A549 (cell line): ENCODE results near the gene TMA7B. TPM values are rescaled to one million over a fixed set of nuclear protein-coding genes. Genes with fewer than 3 reads are reported as not detected.

Experiments
- ATAC-seq, 2 experiments: fragments of 200-7000 bp in 1 of 2; fragments of >200 bp in 1 of 2; cut with Nextera tagmentation in 1 of 2; cut with Tn5 transposase in 1 of 2; 3 replicates each; pipeline versions ENCODE4 v1.8.0 to v1.9.1; 2018 to 2020; ENCODE audit warnings: mild to moderate bottlenecking in 1 of 2, moderate library complexity in 1 of 2
- CTCF ChIA-PET: fragments of 300-600 bp; sonication (Branson Sonifier 250); formaldehyde crosslinking; extraction: SDS; loops from one replicate; lab custom pipeline; 2021; ENCODE audit warnings: antibody characterized with exemption, inconsistent platforms; lab: Yijun Ruan, JAX
- POLR2A ChIA-PET: fragments of 350-600 bp; formaldehyde crosslinking; extraction: SDS; loops from one replicate; lab custom pipeline; 2021; ENCODE audit warnings: antibody characterized with exemption, inconsistent platforms; lab: Yijun Ruan, JAX
- DNase-seq, 2 experiments: peaks; one replicate each; pipeline versions ENCODE4 v3.0.0 to v3.0.0-alpha.2; 2011 to 2016; ENCODE audit warnings: low read depth in 1 of 2, low spot score in 1 of 2
- FAIRE-seq: peaks from 2 replicates; lab custom pipeline; 2011; peaks lifted over from hg19 to GRCh38; lab: Jason Lieb, UNC
- H3K27ac ChIP-seq, 2 experiments: fragments of >200 bp; sonication (Bioruptor Twin); formaldehyde crosslinking; 3 replicates each; pipeline ENCODE4 v1.5.1; 2016 to 2017
- H3K4me1 ChIP-seq: fragments of >200 bp; sonication (Bioruptor Twin); formaldehyde crosslinking; 3 replicates; pipeline ENCODE4 v1.6.1; 2016
- H3K4me2 ChIP-seq: fragments of >200 bp; sonication (Bioruptor Twin); formaldehyde crosslinking; 3 replicates; pipeline ENCODE4 v1.6.1; 2016
- H3K4me3 ChIP-seq: fragments of >200 bp; sonication (Bioruptor Twin); formaldehyde crosslinking; 3 replicates; pipeline ENCODE4 v1.5.1; 2016
- H3K9me3 ChIP-seq: fragments of >200 bp; sonication (Bioruptor Twin); formaldehyde crosslinking; 3 replicates; pipeline ENCODE4 v1.6.1; 2016
- CHD2 ChIP-seq: fragments of 150-350 bp; IDR thresholded peaks from 2 replicates; pipeline ENCODE4 v1.6.1; 2014; ENCODE audit warnings: low read length; ENCODE audit not compliant: partially characterized antibody
- CHD4 ChIP-seq: fragments of 200-600 bp; sonication (generic); IDR thresholded peaks from 2 replicates; pipeline ENCODE4 v1.6.1; 2016; ENCODE audit warnings: antibody characterized with exemption, mild to moderate bottlenecking, borderline replicate concordance
- CTCF ChIP-seq: fragments of >200 bp; sonication (Bioruptor Twin); formaldehyde crosslinking; IDR thresholded peaks from 3 replicates; pipeline ENCODE4 v1.5.1; 2016
- EHMT2 ChIP-seq: fragments of 200-600 bp; sonication (generic); IDR thresholded peaks from 2 replicates; pipeline ENCODE4 v1.6.1; 2016; ENCODE audit warnings: antibody characterized with exemption, low read depth, mild to moderate bottlenecking, moderate library complexity
- ELK1 ChIP-seq: fragments of 150-350 bp; IDR thresholded peaks from 2 replicates; pipeline ENCODE4 v1.6.1; 2014; ENCODE audit warnings: low read depth, mild to moderate bottlenecking, low read length
- FOSL2 ChIP-seq, 2 experiments: fragments of 450-650 bp in 1 of 2; fragments of >200 bp in 1 of 2; sonication (Bioruptor Twin) in 1 of 2; formaldehyde crosslinking; IDR thresholded peaks; 2 replicates each; pipeline versions ENCODE4 v1.5.0 to v1.6.1; 2016 to 2020; ENCODE audit warnings: mild to moderate bottlenecking in 1 of 2, moderate library complexity in 1 of 2
- HDAC2 ChIP-seq: fragments of 200-600 bp; sonication (generic); IDR thresholded peaks from 2 replicates; pipeline ENCODE4 v1.6.1; 2016
- HOXA7 ChIP-seq: fragments of 250-450 bp; sonication (Bioruptor Pico); IDR thresholded peaks from 2 replicates; pipeline ENCODE4 v1.5.0; 2020; ENCODE audit warnings: mild to moderate bottlenecking, moderate library complexity
- HOXB13 ChIP-seq: fragments of 250-450 bp; sonication (Bioruptor Pico); IDR thresholded peaks from 2 replicates; pipeline ENCODE4 v1.5.0; 2020; ENCODE audit warnings: low read depth, mild to moderate bottlenecking, moderate library complexity
- JUNB ChIP-seq: fragments of >200 bp; sonication (Bioruptor Twin); formaldehyde crosslinking; IDR thresholded peaks from 2 replicates; pipeline ENCODE4 v1.6.1; 2016
- PHF8 ChIP-seq: fragments of 200-600 bp; sonication (generic); IDR thresholded peaks from 2 replicates; pipeline ENCODE4 v1.6.1; 2016; ENCODE audit warnings: low read depth, mild to moderate bottlenecking, antibody characterized with exemption, moderate library complexity, borderline replicate concordance
- POLR2AphosphoS2 ChIP-seq: conservative IDR thresholded peaks from 2 replicates; pipeline ENCODE4 v1.6.1; 2012; ENCODE audit warnings: low read length, improper control_type of control experiment, inconsistent platforms
- RAD21 ChIP-seq, 2 experiments: fragments of >200 bp in 1 of 2; sonication (Bioruptor Twin) in 1 of 2; formaldehyde crosslinking in 1 of 2; IDR thresholded peaks in 1 of 2; conservative IDR thresholded peaks in 1 of 2; 2 replicates in 1 of 2; 3 replicates in 1 of 2; pipeline ENCODE4 v1.6.1; 2012 to 2018; ENCODE audit warnings: inconsistent platforms in 1 of 2
- RFX5 ChIP-seq: fragments of 450-650 bp; IDR thresholded peaks from 2 replicates; pipeline ENCODE4 v1.7.1; 2014; ENCODE audit warnings: antibody characterized with exemption, mild to moderate bottlenecking, moderate library complexity
- RNF2 ChIP-seq: fragments of 200-600 bp; sonication (generic); IDR thresholded peaks from 2 replicates; pipeline ENCODE4 v1.6.1; 2016; ENCODE audit warnings: low read depth, mild to moderate bottlenecking, antibody characterized with exemption, moderate library complexity, borderline replicate concordance
- ZNF302 ChIP-seq: fragments of 250-450 bp; sonication (Bioruptor Pico); IDR thresholded peaks from 2 replicates; pipeline ENCODE4 v1.9.0; 2021; ENCODE audit warnings: inconsistent platforms, mild to moderate bottlenecking, moderate library complexity
- WGBS: methylation state at CpG from one replicate; pipeline ENCODE4 v1.1.6; 2017; ENCODE audit errors: missing lambda C conversion rate; 5-methylcytosine and 5-hydroxymethylcytosine counted together
- polyA plus RNA-seq, 4 experiments: library from polyadenylated mRNA; depleted of rRNA in 3 of 4; stranded (reverse); fragments of >200 nt; fragmentation: RNase III in 1 of 4; extraction: RNeasy Plus Mini Kit Qiagen cat#74134 plus additional on column Dnase treatment in 1 of 4; gene quantifications; 2 replicates in 3 of 4; 3 replicates in 1 of 4; pipeline ENCODE4 v1.2.3, GENCODE V29; 2011 to 2017
- TF ChIP-seq, protein P1 (sequence below): fragments of 250-450 bp; sonication (Bioruptor Pico); IDR thresholded peaks from 2 replicates; pipeline ENCODE4 v1.5.0; 2020; ENCODE audit warnings: low read depth, mild to moderate bottlenecking, moderate library complexity
- TF ChIP-seq, protein P2 (sequence below): fragments of 200-600 bp; sonication (generic); IDR thresholded peaks from 2 replicates; pipeline ENCODE4 v1.6.1; 2016; ENCODE audit warnings: antibody characterized with exemption, mild to moderate bottlenecking, moderate library complexity

Gene TMA7B
- polyA plus RNA-seq, 2 of the 4 experiments (the other 2 are of a cell fraction): not detected

DNA sequence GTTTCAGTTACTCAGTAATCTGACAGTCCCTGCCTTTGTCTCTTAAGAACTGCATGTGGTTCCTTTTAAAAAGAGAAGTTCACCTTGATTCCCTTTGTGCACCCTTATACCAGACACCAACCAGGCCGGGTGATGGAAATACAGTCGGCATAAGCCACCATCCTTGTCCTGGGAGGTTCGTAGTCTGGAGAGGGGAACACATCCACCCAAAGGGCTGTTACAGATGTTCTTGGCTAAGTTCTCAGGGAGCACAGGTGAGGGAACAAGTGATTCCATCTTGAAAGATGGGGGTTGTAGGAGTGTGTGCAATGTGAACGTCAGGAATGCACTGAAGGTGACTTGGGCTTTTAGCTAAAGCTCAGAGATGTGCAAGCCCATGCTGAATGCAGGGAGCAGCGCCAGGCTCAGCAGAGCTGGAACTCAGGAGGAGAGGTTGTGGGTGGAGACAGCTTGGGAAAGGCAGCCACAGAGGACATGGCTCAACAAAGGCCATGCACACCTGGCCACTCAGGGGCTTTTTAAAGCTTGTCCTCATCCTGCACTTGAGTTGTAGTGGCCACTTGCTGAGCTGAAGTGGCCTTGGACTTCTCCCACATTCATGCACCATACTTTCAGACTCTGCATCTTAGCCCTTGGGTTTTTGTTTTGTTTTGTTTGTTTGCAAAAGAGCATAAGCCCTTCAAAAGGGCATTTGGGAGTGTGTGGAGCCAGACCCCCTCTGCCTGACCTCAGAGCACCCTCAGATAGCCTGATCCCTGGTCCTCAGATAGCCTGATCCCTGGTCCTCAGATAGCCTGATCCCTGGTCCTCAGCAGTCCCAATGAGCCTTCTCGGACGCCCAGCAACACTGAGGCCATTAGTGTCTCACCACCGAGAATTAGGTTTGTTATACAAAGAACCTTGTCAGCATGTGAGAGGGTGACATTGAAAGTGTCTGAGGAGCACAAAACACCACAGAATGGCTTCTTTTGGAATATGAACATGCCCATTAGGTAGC, 12.7 kb upstream of the TMA7B start:
- TF ChIP-seq, protein P1, sequence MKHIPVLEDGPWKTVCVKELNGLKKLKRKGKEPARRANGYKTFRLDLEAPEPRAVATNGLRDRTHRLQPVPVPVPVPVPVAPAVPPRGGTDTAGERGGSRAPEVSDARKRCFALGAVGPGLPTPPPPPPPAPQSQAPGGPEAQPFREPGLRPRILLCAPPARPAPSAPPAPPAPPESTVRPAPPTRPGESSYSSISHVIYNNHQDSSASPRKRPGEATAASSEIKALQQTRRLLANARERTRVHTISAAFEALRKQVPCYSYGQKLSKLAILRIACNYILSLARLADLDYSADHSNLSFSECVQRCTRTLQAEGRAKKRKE: no peak
- TF ChIP-seq CHD4 (no peak), HDAC2 (no peak), PHF8 (no peak), RAD21 (conservative IDR thresholded peaks at IDR 0.05 in 1 of 2, IDR thresholded peaks at IDR 0.05 in 1 of 2) (no peak), JUNB (no peak), EHMT2 (no peak), RNF2 (no peak), HOXA7 (CRISPR knock-in tag) (no peak), ELK1 (no peak), POLR2AphosphoS2 (no peak), RFX5 (no peak), CTCF (no peak), ZNF302 (CRISPR knock-in tag) (no peak), HOXB13 (CRISPR knock-in tag) (no peak), FOSL2 (IDR thresholded peaks at IDR 0.05) (no peak), FOSL2 (CRISPR knock-in tag; IDR thresholded peaks at IDR 0.05) (no peak), CHD2 (no peak)
- TF ChIP-seq, protein P2, sequence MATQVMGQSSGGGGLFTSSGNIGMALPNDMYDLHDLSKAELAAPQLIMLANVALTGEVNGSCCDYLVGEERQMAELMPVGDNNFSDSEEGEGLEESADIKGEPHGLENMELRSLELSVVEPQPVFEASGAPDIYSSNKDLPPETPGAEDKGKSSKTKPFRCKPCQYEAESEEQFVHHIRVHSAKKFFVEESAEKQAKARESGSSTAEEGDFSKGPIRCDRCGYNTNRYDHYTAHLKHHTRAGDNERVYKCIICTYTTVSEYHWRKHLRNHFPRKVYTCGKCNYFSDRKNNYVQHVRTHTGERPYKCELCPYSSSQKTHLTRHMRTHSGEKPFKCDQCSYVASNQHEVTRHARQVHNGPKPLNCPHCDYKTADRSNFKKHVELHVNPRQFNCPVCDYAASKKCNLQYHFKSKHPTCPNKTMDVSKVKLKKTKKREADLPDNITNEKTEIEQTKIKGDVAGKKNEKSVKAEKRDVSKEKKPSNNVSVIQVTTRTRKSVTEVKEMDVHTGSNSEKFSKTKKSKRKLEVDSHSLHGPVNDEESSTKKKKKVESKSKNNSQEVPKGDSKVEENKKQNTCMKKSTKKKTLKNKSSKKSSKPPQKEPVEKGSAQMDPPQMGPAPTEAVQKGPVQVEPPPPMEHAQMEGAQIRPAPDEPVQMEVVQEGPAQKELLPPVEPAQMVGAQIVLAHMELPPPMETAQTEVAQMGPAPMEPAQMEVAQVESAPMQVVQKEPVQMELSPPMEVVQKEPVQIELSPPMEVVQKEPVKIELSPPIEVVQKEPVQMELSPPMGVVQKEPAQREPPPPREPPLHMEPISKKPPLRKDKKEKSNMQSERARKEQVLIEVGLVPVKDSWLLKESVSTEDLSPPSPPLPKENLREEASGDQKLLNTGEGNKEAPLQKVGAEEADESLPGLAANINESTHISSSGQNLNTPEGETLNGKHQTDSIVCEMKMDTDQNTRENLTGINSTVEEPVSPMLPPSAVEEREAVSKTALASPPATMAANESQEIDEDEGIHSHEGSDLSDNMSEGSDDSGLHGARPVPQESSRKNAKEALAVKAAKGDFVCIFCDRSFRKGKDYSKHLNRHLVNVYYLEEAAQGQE: no peak
- H3K4me1 ChIP-seq: no peaks in the 10 kb centered on the region
- no peak overlapping the region for H3K4me3 ChIP-seq
- ChIA-PET CTCF (interaction anchor here (1.0 kb wide), 1 partner anchor 22 kb away, joined by 4 read pairs; no protein-coding TSS in a partner anchor), POLR2A (no interaction called here)
- H3K4me2 ChIP-seq: no peak overlapping the region
- H3K9me3 ChIP-seq: no peaks in the 10 kb centered on the region
- H3K27ac ChIP-seq: no peak overlapping the region
- no peak for DNase-seq
- FAIRE-seq: no peak
- no peak for ATAC-seq
- WGBS: 61% methylated on average over 8 of the region's 8 CpGs
